K562 (cell line): ENCODE measurements around the gene SYNM. TPM values are rescaled to one million over a fixed set of nuclear protein-coding genes. Genes with fewer than 3 reads are reported as not detected.

ENCODE experiments used
- DPF2 ChIP-seq: fragments of 450-650 bp; IDR thresholded peaks from 2 replicates; pipeline ENCODE4 v1.6.1; 2016
- KLF1 ChIP-seq: fragments of 450-650 bp; IDR thresholded peaks from 2 replicates; pipeline ENCODE4 v1.6.1; 2016; ENCODE audit warnings: missing genetic modification characterization, missing compliant biosample characterization
- RERE ChIP-seq: sonication (generic); formaldehyde crosslinking; IDR thresholded peaks from 2 replicates; pipeline ENCODE4 v1.8.0; 2023; ENCODE audit warnings: missing genetic modification reagents, mild to moderate bottlenecking, borderline replicate concordance
- UBTF ChIP-seq, 2 experiments: IDR thresholded peaks; 2 replicates each; pipeline ENCODE4 v1.6.1; 2012; ENCODE audit warnings: improper control_type of control experiment in 2 of 2, low read depth in 2 of 2, low read length in 2 of 2, borderline replicate concordance in 1 of 2
- polyA plus RNA-seq, 8 experiments: library from polyadenylated mRNA; depleted of rRNA in 4 of 8; stranded (reverse) in 5 of 8; unstranded in 3 of 8; fragments of >200 nt; fragmentation: Nextera tagmentation in 2 of 8; fragmentation: Illumina TruSeq in 1 of 8; extraction: Ambion mirVana in 2 of 8; extraction: Trizol in 1 of 8; gene quantifications; 2 replicates each; pipeline versions ENCODE4 v1.2.1 to v1.2.3, GENCODE V29; 2011 to 2014; ENCODE audit warnings: inconsistent platforms in 1 of 8, missing spikeins in 1 of 8
- total RNA-seq, 7 experiments: library from RNA; depleted of rRNA in 6 of 7; stranded (reverse); fragments of >200 nt in 6 of 7; fragmentation: Illumina TruSeq in 2 of 7; extraction: Trizol in 2 of 7; gene quantifications; 2 replicates each; pipeline versions ENCODE4 v1.2.1 to v1.2.3, GENCODE V29; 2011 to 2021; ENCODE audit warnings: low replicate concordance in 1 of 7

SYNM gene
- total and polyA plus RNA-seq, 9 of the 15 experiments (the other 6 are each of a cell fraction or from before 2014, with no cell fraction given) = 0.01 to 0.42 (median 0.13) TPM

GRCh38 chr15:99122831-99123712, 18.2 kb downstream of the SYNM start (continued):
- TF ChIP-seq RERE (CRISPR knock-in tag) (no peak), KLF1 (no peak), DPF2 (no peak), UBTF (IDR thresholded peaks at IDR 0.05; ENCODE audit: borderline replicate concordance in 1 of 2, low read depth in 2 of 2, low read length in 2 of 2) (no peak)
